Measurements from ENCODE around the gene HS1BP3.

The HS1BP3 gene

DNA sequence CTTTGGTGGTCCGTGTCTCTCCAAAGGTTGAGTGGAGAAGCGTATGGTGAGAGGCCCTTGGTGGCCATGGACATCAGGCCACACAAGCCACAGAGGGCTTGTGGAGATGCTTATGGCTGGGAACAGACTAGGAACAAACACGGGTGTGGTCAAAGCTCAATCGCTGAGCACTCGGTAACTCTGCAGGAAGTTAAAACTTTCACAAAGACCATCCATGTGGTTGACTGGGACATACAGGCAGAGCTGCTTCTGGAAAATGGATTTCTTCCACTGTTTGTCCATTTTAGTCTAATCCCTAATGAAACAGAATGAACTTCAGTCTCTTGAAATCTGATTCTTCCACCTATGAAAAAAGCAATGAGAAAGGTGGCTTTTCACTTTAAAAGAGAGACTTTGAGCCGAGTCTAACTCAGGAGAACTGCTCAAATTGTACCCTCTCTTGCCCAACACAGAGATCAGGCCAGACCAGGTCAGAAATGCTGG, 33.7 kb upstream of the HS1BP3 start:
- peaks cover 20% of the 10 kb centered on the region for H3K36me3 ChIP-seq (ENCODE audit: control insufficient read depth, insufficient read depth, low read length)
- no peak overlapping the region for H3K27ac ChIP-seq (ENCODE audit: insufficient read depth, low read length, poor library complexity, severe bottlenecking)
- no peaks in the 10 kb centered on the region for H3K4me1 ChIP-seq (ENCODE audit: control insufficient read depth, insufficient read depth, low read length, poor library complexity, severe bottlenecking)
- H3K27me3 ChIP-seq (replicated peaks; ENCODE audit: control insufficient read depth, insufficient read depth, low read length, poor library complexity, severe bottlenecking), result no peaks in the 10 kb centered on the region
- no peak overlapping the region for H3K4me3 ChIP-seq (ENCODE audit: insufficient read depth, low read depth, low read length, poor library complexity, severe bottlenecking)
- H3K9me3 ChIP-seq (ENCODE audit: control insufficient read depth, low read length), result no peaks in the 10 kb centered on the region
- DNase-seq, result no peak

DNA sequence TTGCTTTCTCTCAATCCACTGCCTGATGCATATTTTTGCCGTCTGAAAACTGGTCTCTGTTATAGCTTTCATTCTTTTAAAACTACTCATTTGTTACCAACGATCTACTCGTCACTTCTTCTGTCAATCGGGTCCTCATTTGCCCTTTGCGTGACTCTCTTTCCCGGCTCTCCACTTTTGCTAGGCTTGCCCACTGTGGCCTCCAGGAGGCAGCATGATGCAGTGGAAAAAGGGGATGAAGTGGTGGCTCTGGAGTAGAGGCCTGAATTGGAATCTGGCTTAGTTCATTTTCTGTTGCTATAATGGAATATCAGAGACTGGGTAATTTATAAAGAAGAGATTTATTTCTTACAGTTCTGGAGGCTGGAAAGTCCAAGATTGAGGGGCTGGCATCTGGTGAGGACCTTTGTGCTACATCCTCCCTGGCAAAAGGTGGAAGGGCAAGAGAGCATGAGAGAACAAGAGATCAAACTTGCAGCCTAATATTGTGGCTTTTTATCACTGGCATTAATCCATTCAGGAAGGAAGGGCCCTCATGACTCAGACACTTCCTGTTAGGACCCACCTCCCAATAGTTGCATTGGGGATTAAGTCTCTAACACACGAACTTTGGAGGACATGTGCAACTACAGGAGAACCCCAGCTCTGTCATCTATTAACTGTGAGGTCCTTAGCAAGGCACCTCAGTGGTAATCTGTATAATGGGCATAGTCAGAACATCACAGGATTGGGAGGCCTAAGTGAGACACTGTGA, 31.4 kb upstream of the HS1BP3 start:
- Histone ChIP-seq H3K36me3 (ENCODE audit: control insufficient read depth, insufficient read depth, low read length) (peaks cover 15% of the 10 kb centered on the region), H3K4me3 (ENCODE audit: insufficient read depth, low read depth, low read length, poor library complexity, severe bottlenecking) (no peak overlapping the region), H3K4me1 (ENCODE audit: control insufficient read depth, insufficient read depth, low read length, poor library complexity, severe bottlenecking) (no peaks in the 10 kb centered on the region), H3K27me3 (replicated peaks; ENCODE audit: control insufficient read depth, insufficient read depth, low read length, poor library complexity, severe bottlenecking) (no peaks in the 10 kb centered on the region), H3K9me3 (ENCODE audit: control insufficient read depth, low read length) (no peaks in the 10 kb centered on the region), H3K27ac (ENCODE audit: insufficient read depth, low read length, poor library complexity, severe bottlenecking) (no peak overlapping the region)
- DNase-seq, result no peak

DNA sequence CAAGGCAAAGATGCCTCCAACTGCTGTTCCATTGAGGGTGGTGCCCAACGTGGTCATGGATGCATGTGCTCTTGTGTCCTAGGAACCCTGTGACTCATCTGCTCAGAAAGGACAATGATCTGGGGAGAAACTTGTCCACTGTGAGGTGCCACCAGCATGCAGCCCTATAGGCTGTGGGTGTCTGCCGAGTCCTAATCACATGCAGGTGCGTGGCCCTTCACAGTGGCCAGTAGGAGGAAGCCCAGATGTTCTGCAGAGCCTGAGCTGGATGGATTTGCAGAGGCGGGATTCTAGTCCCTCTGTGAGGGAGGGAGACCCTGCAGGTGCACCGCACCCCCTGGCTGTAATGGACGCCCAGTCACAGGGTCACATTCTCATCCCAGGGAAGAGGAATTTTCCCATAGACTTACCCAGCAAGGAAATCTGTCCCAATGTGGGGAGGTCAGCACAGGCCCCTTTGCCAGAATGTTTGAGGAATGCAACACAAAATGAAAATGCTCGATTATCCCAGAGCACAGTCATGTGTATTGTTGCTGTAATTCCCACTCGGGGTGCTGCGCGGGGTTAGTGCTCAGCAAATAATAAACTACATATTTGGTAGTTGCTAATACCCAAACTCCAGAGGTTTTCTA, 30.0 kb upstream of the HS1BP3 start:
- Histone ChIP-seq H3K9me3 (ENCODE audit: control insufficient read depth, low read length) (no peaks in the 10 kb centered on the region), H3K27ac (ENCODE audit: insufficient read depth, low read length, poor library complexity, severe bottlenecking) (no peak overlapping the region), H3K27me3 (replicated peaks; ENCODE audit: control insufficient read depth, insufficient read depth, low read length, poor library complexity, severe bottlenecking) (no peaks in the 10 kb centered on the region), H3K36me3 (ENCODE audit: control insufficient read depth, insufficient read depth, low read length) (peaks cover 9% of the 10 kb centered on the region), H3K4me3 (ENCODE audit: insufficient read depth, low read depth, low read length, poor library complexity, severe bottlenecking) (no peak overlapping the region), H3K4me1 (ENCODE audit: control insufficient read depth, insufficient read depth, low read length, poor library complexity, severe bottlenecking) (no peaks in the 10 kb centered on the region)
- DNase-seq, result no peak

DNA sequence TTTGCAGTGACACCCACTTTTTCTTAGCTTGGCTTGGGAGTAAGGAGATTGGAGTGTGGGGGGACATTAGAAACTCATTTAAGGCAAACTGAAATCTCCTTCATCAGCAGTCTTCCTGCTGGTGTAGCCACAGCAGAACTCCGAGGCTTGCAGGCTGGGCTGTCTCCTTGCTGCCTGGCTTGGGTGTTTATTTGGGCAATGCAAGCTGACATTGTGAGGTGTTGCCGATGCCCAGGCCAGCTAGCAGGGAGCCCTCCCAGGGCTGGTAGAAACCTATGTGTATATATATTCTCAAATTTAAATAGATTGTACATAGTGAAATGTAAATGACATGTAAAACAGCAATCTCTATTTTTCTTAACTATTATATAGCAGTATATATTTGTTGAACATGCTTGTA, 27.9 kb upstream of the HS1BP3 start:
- Histone ChIP-seq H3K4me1 (ENCODE audit: control insufficient read depth, insufficient read depth, low read length, poor library complexity, severe bottlenecking) (no peaks in the 10 kb centered on the region), H3K4me3 (ENCODE audit: insufficient read depth, low read depth, low read length, poor library complexity, severe bottlenecking) (no peak overlapping the region), H3K27ac (ENCODE audit: insufficient read depth, low read length, poor library complexity, severe bottlenecking) (no peak overlapping the region), H3K27me3 (replicated peaks; ENCODE audit: control insufficient read depth, insufficient read depth, low read length, poor library complexity, severe bottlenecking) (no peaks in the 10 kb centered on the region), H3K36me3 (ENCODE audit: control insufficient read depth, insufficient read depth, low read length) (peaks cover 3% of the 10 kb centered on the region), H3K9me3 (ENCODE audit: control insufficient read depth, low read length) (no peaks in the 10 kb centered on the region)
- DNase-seq, result no peak

DNA sequence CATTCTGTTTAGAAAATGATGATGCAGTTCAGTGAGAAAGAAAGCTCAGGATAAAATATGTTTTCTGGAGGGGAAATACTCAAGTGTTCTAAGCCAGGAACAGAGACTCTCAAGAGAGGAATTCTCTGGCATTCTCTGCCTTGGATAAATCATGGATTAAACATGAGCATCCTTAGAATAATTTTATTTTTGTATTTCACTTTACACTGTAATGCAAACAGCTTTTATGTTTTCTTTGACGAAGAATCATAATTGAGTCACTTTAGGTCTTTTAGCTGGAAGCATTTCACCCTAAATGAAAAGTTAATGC, 27.1 kb upstream of the HS1BP3 start:
- Histone ChIP-seq H3K4me3 (ENCODE audit: insufficient read depth, low read depth, low read length, poor library complexity, severe bottlenecking) (no peak overlapping the region), H3K4me1 (ENCODE audit: control insufficient read depth, insufficient read depth, low read length, poor library complexity, severe bottlenecking) (no peaks in the 10 kb centered on the region), H3K27ac (ENCODE audit: insufficient read depth, low read length, poor library complexity, severe bottlenecking) (no peak overlapping the region), H3K27me3 (replicated peaks; ENCODE audit: control insufficient read depth, insufficient read depth, low read length, poor library complexity, severe bottlenecking) (no peaks in the 10 kb centered on the region), H3K36me3 (ENCODE audit: control insufficient read depth, insufficient read depth, low read length) (peaks cover under 1% of the 10 kb centered on the region), H3K9me3 (ENCODE audit: control insufficient read depth, low read length) (no peaks in the 10 kb centered on the region)
- no peak for DNase-seq

DNA sequence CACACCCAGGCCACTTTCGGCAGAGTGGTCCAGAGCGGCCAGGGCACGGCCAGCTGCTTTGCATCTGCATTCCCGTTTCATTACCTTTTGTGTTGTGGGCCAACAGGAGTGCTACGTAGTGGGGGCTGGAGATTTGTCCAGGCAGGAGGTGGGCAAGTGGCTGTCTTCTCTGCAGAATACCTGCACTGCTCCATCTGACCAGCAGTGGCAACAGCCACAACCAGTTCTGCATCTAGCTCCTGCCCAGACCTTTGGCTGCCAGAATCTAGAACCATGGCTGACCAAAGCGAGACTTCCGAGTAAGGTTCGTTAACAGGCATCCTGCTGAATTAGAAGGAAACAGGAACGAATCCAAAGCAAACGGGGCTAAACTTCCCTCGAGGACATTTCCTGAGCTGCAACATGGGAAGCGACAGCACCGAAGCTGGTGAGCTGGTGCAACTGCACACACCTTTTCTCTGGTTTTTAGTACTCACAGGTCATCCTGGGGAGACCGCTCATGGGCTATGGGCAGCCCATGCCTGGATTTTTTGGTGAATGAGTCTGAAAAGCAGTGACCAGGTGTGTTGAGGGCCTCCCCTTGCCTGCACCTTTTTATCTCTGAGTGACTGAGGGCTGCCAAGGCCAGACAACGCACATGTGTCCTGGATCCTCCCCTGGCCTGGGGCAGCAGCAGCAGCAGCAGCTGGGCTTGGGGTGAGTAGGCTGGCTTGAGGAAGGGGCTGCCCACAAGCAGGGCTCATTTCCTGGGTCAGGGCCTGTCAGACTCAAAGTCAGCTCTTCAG, 26.6 kb upstream of the HS1BP3 start:
- H3K9me3 ChIP-seq (ENCODE audit: control insufficient read depth, low read length), result no peaks in the 10 kb centered on the region
- H3K4me3 ChIP-seq (ENCODE audit: insufficient read depth, low read depth, low read length, poor library complexity, severe bottlenecking), result no peak overlapping the region
- no peaks in the 10 kb centered on the region for H3K36me3 ChIP-seq (ENCODE audit: control insufficient read depth, insufficient read depth, low read length)
- H3K27ac ChIP-seq (ENCODE audit: insufficient read depth, low read length, poor library complexity, severe bottlenecking), result no peak overlapping the region
- DNase-seq, result no peak
- peaks cover 3% of the 10 kb centered on the region for H3K27me3 ChIP-seq (replicated peaks; ENCODE audit: control insufficient read depth, insufficient read depth, low read length, poor library complexity, severe bottlenecking)
- H3K4me1 ChIP-seq (ENCODE audit: control insufficient read depth, insufficient read depth, low read length, poor library complexity, severe bottlenecking), result no peaks in the 10 kb centered on the region

DNA sequence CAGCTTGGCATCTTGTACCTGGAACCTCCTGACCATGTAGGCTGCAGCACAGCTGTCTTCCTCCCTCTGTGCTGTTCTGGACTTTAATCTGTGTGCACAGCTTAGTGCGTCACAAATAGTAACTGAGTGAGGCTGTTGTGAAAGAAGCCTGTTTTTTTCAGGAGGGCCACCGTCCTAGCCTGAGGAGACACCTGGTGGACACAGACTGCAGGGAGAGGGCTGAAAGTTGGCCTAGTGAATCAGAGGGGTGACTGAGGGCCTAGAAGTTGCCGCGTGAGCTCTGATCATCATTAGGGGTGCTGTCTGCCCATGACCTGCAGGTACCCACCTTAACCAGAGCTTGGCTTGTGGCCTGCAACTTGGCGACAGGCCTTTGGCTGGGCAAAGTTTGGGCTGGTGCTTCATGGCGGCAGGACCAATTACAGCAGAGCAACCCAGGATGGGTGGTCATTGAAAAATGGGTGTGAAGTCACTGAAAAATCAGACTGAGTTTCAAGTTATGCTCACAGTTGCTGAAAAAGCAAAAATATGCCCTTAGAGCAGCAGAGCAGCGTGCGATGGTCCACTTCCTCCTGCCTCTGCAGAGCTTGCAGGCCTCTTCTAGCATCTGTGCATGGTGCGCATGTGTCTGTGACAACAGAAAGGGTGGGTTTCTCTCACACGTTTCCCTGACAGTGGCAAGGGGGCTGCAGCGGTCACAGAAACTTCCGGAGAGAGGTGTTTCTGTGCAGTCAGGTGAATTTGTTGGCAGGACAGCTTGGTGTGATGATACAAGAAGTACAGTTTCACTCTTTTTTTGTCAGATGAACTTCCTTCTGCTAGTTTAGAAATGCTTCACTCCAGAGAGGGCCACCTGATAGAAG, 25.7 kb upstream of the HS1BP3 start:
- H3K4me1 ChIP-seq (ENCODE audit: control insufficient read depth, insufficient read depth, low read length, poor library complexity, severe bottlenecking), result no peaks in the 10 kb centered on the region
- H3K27ac ChIP-seq (ENCODE audit: insufficient read depth, low read length, poor library complexity, severe bottlenecking), result no peak overlapping the region
- H3K27me3 ChIP-seq (replicated peaks; ENCODE audit: control insufficient read depth, insufficient read depth, low read length, poor library complexity, severe bottlenecking), result peaks cover 12% of the 10 kb centered on the region
- H3K36me3 ChIP-seq (ENCODE audit: control insufficient read depth, insufficient read depth, low read length), result no peaks in the 10 kb centered on the region
- no peaks in the 10 kb centered on the region for H3K9me3 ChIP-seq (ENCODE audit: control insufficient read depth, low read length)
- H3K4me3 ChIP-seq (ENCODE audit: insufficient read depth, low read depth, low read length, poor library complexity, severe bottlenecking), result no peak overlapping the region
- no peak for DNase-seq

DNA sequence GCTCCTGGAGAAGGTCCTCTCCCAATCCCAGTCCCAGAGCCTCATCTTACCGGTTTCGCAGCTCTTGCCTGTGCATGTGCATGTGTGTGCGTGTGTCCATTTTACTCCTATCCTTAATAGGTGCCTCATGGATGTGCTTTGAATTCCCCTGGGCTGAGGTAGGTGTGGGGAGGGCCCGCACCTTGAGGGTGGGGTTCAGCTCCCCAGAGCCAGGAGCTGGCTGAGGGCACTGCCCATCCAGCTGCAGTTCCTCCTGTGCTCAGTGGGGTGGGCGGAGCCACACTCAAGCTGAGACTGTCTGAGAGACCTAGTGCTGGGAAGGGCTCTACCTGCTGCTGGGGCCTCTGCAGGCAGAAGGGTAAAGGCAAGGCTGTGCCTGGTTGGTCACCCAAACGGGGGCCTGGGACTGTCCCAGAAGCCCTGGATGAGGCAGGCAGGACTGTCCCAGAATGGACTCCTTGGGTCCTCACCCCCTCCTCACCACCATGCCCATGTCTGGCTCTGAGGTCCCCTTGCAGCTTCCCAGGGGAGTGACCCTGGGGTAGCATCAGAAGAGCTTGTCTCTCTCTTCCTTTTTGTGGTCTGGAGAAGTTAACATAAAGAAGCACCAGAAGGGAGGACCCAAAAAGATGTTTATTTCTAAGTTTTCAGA, 24.9 kb upstream of the HS1BP3 start:
- DNase-seq, result no peak
- H3K36me3 ChIP-seq (ENCODE audit: control insufficient read depth, insufficient read depth, low read length), result no peaks in the 10 kb centered on the region
- H3K4me3 ChIP-seq (ENCODE audit: insufficient read depth, low read depth, low read length, poor library complexity, severe bottlenecking), result no peak overlapping the region
- no peaks in the 10 kb centered on the region for H3K9me3 ChIP-seq (ENCODE audit: control insufficient read depth, low read length)
- no peaks in the 10 kb centered on the region for H3K4me1 ChIP-seq (ENCODE audit: control insufficient read depth, insufficient read depth, low read length, poor library complexity, severe bottlenecking)
- no peak overlapping the region for H3K27ac ChIP-seq (ENCODE audit: insufficient read depth, low read length, poor library complexity, severe bottlenecking)
- H3K27me3 ChIP-seq (replicated peaks; ENCODE audit: control insufficient read depth, insufficient read depth, low read length, poor library complexity, severe bottlenecking), result peaks cover 12% of the 10 kb centered on the region

DNA sequence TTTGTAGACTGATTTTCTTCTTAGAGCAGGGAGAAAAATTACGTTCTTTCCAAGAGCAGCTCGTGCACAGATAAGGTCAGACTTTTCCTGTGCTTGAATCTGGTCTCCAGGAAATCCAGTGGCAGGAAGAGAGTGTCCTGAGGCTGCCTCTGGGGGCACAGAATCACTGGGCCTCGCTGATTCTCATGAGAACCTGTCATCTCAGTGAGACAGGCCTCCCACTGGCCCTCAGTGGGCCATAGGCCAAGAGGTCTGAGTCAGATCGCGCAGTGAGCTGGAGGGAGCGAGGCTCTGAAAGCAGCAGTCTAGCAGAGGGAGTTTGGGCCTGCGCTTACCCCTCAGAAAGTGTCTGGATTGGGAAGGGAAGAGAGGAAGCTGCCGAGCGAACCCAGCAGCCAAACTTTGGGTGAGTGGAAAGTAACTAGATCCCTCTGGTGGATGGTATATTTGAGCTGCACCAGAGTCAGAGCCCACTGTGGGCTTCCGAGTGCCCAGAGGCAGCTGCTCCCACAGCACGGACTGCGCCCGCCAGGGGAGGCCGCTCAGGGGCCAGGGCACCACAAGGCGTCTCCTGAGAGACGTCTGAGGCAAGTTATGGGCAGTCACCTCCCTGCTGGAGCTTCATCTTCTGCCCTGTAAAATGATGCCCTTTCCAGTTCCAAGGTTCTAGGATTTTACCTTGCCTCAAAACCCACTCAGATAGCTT, 24.2 kb upstream of the HS1BP3 start:
- Histone ChIP-seq H3K4me1 (ENCODE audit: control insufficient read depth, insufficient read depth, low read length, poor library complexity, severe bottlenecking) (no peaks in the 10 kb centered on the region), H3K4me3 (ENCODE audit: insufficient read depth, low read depth, low read length, poor library complexity, severe bottlenecking) (no peak overlapping the region), H3K27me3 (replicated peaks; ENCODE audit: control insufficient read depth, insufficient read depth, low read length, poor library complexity, severe bottlenecking) (peaks cover 16% of the 10 kb centered on the region), H3K36me3 (ENCODE audit: control insufficient read depth, insufficient read depth, low read length) (no peaks in the 10 kb centered on the region), H3K9me3 (ENCODE audit: control insufficient read depth, low read length) (no peaks in the 10 kb centered on the region), H3K27ac (ENCODE audit: insufficient read depth, low read length, poor library complexity, severe bottlenecking) (no peak overlapping the region)
- DNase-seq, result no peak

Data from effector memory CD4-positive, alpha-beta T cell (primary cell).